HG03558 (cell line): ENCODE results near the gene EPGN.

Source experiments
- ATAC-seq: cut with Tn5 transposase; IDR thresholded peaks from one replicate; pipeline ENCODE4 v1.9.1; 2021; ENCODE audit warnings: moderate number of reproducible peaks; ENCODE audit not compliant: unreplicated experiment; ENCODE audit errors: extremely low read depth

The EPGN gene

GRCh38 chr4:74308215-74308614 is at the start of gene EPGN:
Gene EPGN, plus strand, starts transcription at chr4:74308470. Its CDS starts 64 bp downstream, at chr4:74308534.
- no peak for ATAC-seq

- no peak for ATAC-seq
Observed at GRCh38 chr4:74258963-74259362, 49.3 kb upstream of the EPGN start.

- no peak for ATAC-seq
Observed at GRCh38 chr4:74260036-74260435, 48.2 kb upstream of the EPGN start.

- ATAC-seq, result no peak
Observed at GRCh38 chr4:74262522-74262921, 45.7 kb upstream of the EPGN start.

GRCh38 chr4:74263551-74263950 is 44.7 kb upstream of the EPGN start:
- no peak for ATAC-seq

GRCh38 chr4:74266081-74266480 is 42.2 kb upstream of the EPGN start:
- no peak for ATAC-seq

- ATAC-seq, result no peak
Observed at GRCh38 chr4:74267998-74268606, 40.2 kb upstream of the EPGN start.

- no peak for ATAC-seq
Observed at GRCh38 chr4:74268643-74269042, 39.6 kb upstream of the EPGN start.

- no peak for ATAC-seq
Observed at GRCh38 chr4:74278490-74278889, 29.8 kb upstream of the EPGN start.

GRCh38 chr4:74279716-74280115 is 28.6 kb upstream of the EPGN start:
- no peak for ATAC-seq

GRCh38 chr4:74282926-74283325 is 25.3 kb upstream of the EPGN start:
- no peak for ATAC-seq

GRCh38 chr4:74283614-74284013 is 24.7 kb upstream of the EPGN start:
- ATAC-seq, result no peak

GRCh38 chr4:74284053-74284452 is 24.2 kb upstream of the EPGN start:
- ATAC-seq, result no peak

- no peak for ATAC-seq
Observed at GRCh38 chr4:74287164-74287563, 21.1 kb upstream of the EPGN start.

GRCh38 chr4:74287791-74288190 is 20.5 kb upstream of the EPGN start:
- no peak for ATAC-seq

GRCh38 chr4:74291471-74291870 is 16.8 kb upstream of the EPGN start:
- ATAC-seq, result no peak

- no peak for ATAC-seq
Observed at GRCh38 chr4:74292111-74292870, 16.0 kb upstream of the EPGN start.

GRCh38 chr4:74293558-74293957 is 14.7 kb upstream of the EPGN start:
- ATAC-seq, result no peak

GRCh38 chr4:74294681-74295080 is 13.6 kb upstream of the EPGN start:
- no peak for ATAC-seq

- no peak for ATAC-seq
Observed at GRCh38 chr4:74297539-74297938, 10.7 kb upstream of the EPGN start.

GRCh38 chr4:74304095-74304625 is 4.1 kb upstream of the EPGN start:
- no peak for ATAC-seq

- no peak for ATAC-seq
Observed at GRCh38 chr4:74305000-74305399, 3.3 kb upstream of the EPGN start.
